ENCODE measurements around the gene BTNL8. TPM values are rescaled to one million over a fixed set of nuclear protein-coding genes. Genes with fewer than 3 reads are reported as not detected.

BTNL8 gene
- total and polyA plus RNA-seq, 2 donors (not counting 3 experiments of a cell fraction or from before 2014, with no cell fraction given), result not detected

DNA sequence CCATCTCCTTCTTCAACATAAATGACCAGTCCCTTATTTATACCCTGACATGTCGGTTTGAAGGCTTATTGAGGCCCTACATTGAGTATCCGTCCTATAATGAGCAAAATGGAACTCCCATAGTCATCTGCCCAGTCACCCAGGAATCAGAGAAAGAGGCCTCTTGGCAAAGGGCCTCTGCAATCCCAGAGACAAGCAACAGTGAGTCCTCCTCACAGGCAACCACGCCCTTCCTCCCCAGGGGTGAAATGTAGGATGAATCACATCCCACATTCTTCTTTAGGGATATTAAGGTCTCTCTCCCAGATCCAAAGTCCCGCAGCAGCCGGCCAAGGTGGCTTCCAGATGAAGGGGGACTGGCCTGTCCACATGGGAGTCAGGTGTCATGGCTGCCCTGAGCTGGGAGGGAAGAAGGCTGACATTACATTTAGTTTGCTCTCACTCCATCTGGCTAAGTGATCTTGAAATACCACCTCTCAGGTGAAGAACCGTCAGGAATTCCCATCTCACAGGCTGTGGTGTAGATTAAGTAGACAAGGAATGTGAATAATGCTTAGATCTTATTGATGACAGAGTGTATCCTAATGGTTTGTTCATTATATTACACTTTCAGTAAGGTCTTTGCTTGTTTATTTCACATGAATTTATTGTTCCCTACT, 51.5 kb downstream of the BTNL8 start:
- TF ChIP-seq POLR2AphosphoS5 (IDR thresholded peaks at IDR 0.05; ENCODE audit: insufficient read depth, low read depth, low read length) (no peak), EZH2 (IDR thresholded peaks at IDR 0.05; ENCODE audit: borderline replicate concordance, low read depth, low read length, severe bottlenecking) (no peak), MYC (IDR thresholded peaks at IDR 0.05; ENCODE audit: low read depth, low read length) (no peak), GATA2 (IDR thresholded peaks at IDR 0.05; ENCODE audit: insufficient read depth, insufficient read length, low read depth, low read length) (no peak), JUN (IDR thresholded peaks at IDR 0.05; ENCODE audit: borderline replicate concordance, insufficient read depth, insufficient read length, low read depth) (no peak), FOS (IDR thresholded peaks at IDR 0.05; ENCODE audit: borderline replicate concordance, insufficient read depth, low read length) (no peak), POLR2A (IDR thresholded peaks at IDR 0.05; ENCODE audit: low read depth, low read length) (no peak)
- TF ChIP-seq, protein P1, sequence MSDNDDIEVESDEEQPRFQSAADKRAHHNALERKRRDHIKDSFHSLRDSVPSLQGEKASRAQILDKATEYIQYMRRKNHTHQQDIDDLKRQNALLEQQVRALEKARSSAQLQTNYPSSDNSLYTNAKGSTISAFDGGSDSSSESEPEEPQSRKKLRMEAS (IDR thresholded peaks at IDR 0.05; ENCODE audit: insufficient read depth, insufficient read length), result no peak
- TF ChIP-seq, protein P2, sequence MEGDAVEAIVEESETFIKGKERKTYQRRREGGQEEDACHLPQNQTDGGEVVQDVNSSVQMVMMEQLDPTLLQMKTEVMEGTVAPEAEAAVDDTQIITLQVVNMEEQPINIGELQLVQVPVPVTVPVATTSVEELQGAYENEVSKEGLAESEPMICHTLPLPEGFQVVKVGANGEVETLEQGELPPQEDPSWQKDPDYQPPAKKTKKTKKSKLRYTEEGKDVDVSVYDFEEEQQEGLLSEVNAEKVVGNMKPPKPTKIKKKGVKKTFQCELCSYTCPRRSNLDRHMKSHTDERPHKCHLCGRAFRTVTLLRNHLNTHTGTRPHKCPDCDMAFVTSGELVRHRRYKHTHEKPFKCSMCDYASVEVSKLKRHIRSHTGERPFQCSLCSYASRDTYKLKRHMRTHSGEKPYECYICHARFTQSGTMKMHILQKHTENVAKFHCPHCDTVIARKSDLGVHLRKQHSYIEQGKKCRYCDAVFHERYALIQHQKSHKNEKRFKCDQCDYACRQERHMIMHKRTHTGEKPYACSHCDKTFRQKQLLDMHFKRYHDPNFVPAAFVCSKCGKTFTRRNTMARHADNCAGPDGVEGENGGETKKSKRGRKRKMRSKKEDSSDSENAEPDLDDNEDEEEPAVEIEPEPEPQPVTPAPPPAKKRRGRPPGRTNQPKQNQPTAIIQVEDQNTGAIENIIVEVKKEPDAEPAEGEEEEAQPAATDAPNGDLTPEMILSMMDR (IDR thresholded peaks at IDR 0.05; ENCODE audit: extremely low read depth in 1 of 2, insufficient read depth in 1 of 2, low read depth in 1 of 2, low read length in 2 of 2), result no peak
- no peak for FAIRE-seq
- Histone ChIP-seq H3K27ac (ENCODE audit: insufficient read depth, low read depth, low read length) (no peak overlapping the region), H3K9ac (replicated peaks; ENCODE audit: extremely low read depth, insufficient read depth, low read length) (no peak overlapping the region), H4K20me1 (replicated peaks; ENCODE audit: control insufficient read depth, extremely low read depth, insufficient read depth, low read length) (no peaks in the 10 kb centered on the region), H3K9me3 (replicated peaks; ENCODE audit: control insufficient read depth, insufficient read depth, low read length) (no peaks in the 10 kb centered on the region), H2AFZ (ENCODE audit: low read depth, low read length) (no peak overlapping the region), H3K36me3 (ENCODE audit: control insufficient read depth in 2 of 2, extremely low read depth in 1 of 2, insufficient read depth in 2 of 2, low read length in 2 of 2) (no peaks in the 10 kb centered on the region), H3K79me2 (ENCODE audit: control insufficient read depth, insufficient read depth, low read length) (no peaks in the 10 kb centered on the region), H3K4me2 (ENCODE audit: insufficient read depth, low read length) (no peak overlapping the region), H3K9me1 (replicated peaks; ENCODE audit: control insufficient read depth, extremely low read depth, insufficient read depth, low read length) (no peaks in the 10 kb centered on the region), H3K4me1 (ENCODE audit: control insufficient read depth, extremely low read depth, insufficient read depth, low read length) (no peaks in the 10 kb centered on the region), H3K27me3 (ENCODE audit: control insufficient read depth in 2 of 2, insufficient read depth in 2 of 2, low read length in 2 of 2) (no peaks in the 10 kb centered on the region), H3K4me3 (replicated peaks in 1 of 3; ENCODE audit: insufficient read depth in 1 of 3, low read depth in 1 of 3, low read length in 3 of 3) (no peak overlapping the region)
- intact Hi-C loops (cut with micrococcal nuclease), result no loop called here
- dilution Hi-C loops (cut with MboI; ENCODE audit: extremely low pct_ligation_motif_present, low sequenced_read_pairs), result no loop called here
- no TSS peak for BruUV-seq (replicated peaks)
- no peak for DNase-seq (ENCODE audit: low read depth, low spot score)
- ChIA-PET POLR2A (no interaction called here), CTCF (no interaction called here)
